Stimulated activated memory B cell treated with anti-CD40 and anti-IgM and Interleukin-4, amounts not matched to agents 10 μg/mL and 1 μg/mL and 100 μg/mL, for 72 hours (primary cell): ENCODE results near the gene EPB41L1.

Source experiments
- ATAC-seq: fragments of 150-1000 bp; cut with Tn5 transposase; 2 replicates; pipeline ENCODE4 v1.10.0; 2021
- H3K27ac Mint-ChIP-seq: one replicate; pipeline ENCODE4 v1.8.0; 2022; ENCODE audit warnings: mild to moderate bottlenecking, mixed read lengths
- H3K27me3 Mint-ChIP-seq: one replicate; pipeline ENCODE4 v1.8.0; 2022; ENCODE audit warnings: mixed read lengths
- H3K36me3 Mint-ChIP-seq: one replicate; pipeline ENCODE4 v1.8.0; 2022; ENCODE audit warnings: mixed read lengths
- H3K4me1 Mint-ChIP-seq: one replicate; pipeline ENCODE4 v1.8.0; 2022; ENCODE audit warnings: mixed read lengths
- H3K4me3 Mint-ChIP-seq: one replicate; pipeline ENCODE4 v1.8.0; 2022; ENCODE audit warnings: mild to moderate bottlenecking, moderate library complexity, mixed read lengths
- H3K9me3 Mint-ChIP-seq: one replicate; pipeline ENCODE4 v1.8.0; 2022; ENCODE audit warnings: mixed read lengths

The EPB41L1 gene

DNA sequence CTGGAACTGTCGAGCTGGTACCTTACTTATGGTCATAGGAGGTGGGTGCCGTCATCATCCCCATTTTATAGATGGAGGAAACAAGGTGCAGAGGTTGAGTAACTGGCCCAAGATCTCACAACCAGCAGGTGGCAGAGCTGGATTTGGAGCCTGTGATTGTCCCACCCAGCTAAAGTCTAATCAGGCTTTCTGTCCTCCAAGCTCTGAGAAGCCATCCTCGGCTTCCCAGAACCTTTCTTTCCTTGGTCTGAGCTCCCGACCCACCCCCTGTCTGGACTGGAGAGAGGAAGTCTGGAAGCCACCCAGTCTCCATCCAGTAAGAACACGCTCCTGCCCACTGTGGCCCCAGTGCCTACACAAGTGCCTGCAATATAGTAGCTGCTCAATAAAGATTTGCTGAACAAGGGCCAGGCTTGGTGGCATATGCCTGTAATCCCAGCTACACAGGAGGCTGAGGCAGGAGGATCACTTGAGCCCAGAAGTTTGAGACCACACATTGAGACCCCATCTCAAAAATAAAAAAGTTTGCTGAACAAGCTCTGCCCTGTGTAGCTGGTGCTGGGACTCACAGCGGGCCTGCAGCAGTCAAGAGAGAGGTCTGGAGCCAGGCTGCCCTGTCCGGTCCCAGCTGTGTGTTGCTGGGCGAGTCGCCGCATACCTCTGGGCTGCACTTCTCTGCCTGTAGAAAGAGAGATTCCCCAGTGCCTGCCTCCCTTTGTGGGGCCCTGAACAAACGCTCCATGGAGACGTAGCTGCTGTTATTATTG is 119.1 kb downstream of the EPB41L1 start:
- no peaks in the 10 kb centered on the region for H3K9me3 Mint-ChIP-seq
- peaks cover 49% of the 10 kb centered on the region for H3K27me3 Mint-ChIP-seq

DNA sequence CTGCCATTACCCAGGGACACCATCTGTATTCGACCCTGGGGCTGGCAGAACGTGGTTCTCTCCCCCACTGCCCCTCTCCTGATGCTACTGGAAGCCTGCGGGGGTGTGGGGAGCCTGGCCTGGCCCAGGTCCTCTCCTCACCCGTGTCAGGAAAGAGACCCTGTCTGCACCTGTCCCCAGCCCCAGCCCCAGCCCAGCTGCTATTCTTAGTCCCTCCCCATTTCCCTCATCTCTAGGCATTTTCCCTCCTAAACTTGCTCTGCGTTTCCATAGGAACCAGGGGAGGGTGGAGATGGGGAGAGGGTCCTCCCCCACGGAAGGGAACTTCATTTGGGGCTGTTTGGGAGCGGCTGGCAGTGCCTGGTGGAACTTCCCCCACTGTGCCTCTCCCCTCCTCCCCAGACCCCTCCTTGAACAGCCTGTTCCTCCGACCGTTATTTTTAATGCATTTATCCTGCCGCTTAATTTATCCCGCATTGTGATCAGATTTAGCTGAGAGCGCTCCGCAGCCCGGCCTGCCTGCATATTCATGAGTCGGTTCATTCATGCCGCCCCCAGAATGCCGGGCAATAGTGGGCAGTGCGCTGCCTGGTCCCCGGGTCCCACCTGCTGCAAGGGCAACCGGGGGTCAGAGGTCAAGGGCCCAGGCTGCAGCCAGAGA is 119.8 kb downstream of the EPB41L1 start:
- Mint-ChIP-seq H3K27ac (no peak overlapping the region), H3K4me1 (no peaks in the 10 kb centered on the region), H3K27me3 (peaks cover 49% of the 10 kb centered on the region), H3K36me3 (no peaks in the 10 kb centered on the region), H3K9me3 (no peaks in the 10 kb centered on the region), H3K4me3 (no peak overlapping the region)
- ATAC-seq = no peak

More for the DNA sequence above, 119.1 kb downstream of the EPB41L1 start:
- Mint-ChIP-seq H3K27ac (no peak overlapping the region), H3K4me3 (no peak overlapping the region), H3K36me3 (no peaks in the 10 kb centered on the region), H3K4me1 (no peaks in the 10 kb centered on the region)
- ATAC-seq = no peak

DNA sequence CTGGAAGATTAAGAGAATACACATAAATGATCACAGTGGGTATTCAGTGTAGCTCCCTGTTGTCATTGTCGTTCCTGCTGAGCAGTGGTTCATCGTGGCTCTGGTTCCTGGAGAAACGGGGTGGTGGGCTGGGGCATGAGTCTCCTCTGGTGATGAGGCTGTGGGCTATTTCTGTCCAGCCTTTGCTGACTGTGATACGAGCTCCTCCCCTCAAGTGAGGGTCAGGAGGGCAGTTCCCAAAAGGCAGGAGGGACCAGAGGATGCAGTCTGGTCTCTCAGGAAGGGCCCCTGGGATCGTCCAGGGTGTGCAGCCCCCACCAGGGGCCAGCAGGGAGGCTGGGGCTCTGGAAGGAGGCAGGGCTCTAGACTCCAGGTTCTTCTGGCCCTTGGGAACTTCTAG is 120.5 kb downstream of the EPB41L1 start:
- no peak overlapping the region for H3K4me3 Mint-ChIP-seq
- no peaks in the 10 kb centered on the region for H3K4me1 Mint-ChIP-seq
- H3K9me3 Mint-ChIP-seq = no peaks in the 10 kb centered on the region
- H3K36me3 Mint-ChIP-seq = no peaks in the 10 kb centered on the region
- no peak overlapping the region for H3K27ac Mint-ChIP-seq
- ATAC-seq = no peak
- peaks cover 50% of the 10 kb centered on the region for H3K27me3 Mint-ChIP-seq

DNA sequence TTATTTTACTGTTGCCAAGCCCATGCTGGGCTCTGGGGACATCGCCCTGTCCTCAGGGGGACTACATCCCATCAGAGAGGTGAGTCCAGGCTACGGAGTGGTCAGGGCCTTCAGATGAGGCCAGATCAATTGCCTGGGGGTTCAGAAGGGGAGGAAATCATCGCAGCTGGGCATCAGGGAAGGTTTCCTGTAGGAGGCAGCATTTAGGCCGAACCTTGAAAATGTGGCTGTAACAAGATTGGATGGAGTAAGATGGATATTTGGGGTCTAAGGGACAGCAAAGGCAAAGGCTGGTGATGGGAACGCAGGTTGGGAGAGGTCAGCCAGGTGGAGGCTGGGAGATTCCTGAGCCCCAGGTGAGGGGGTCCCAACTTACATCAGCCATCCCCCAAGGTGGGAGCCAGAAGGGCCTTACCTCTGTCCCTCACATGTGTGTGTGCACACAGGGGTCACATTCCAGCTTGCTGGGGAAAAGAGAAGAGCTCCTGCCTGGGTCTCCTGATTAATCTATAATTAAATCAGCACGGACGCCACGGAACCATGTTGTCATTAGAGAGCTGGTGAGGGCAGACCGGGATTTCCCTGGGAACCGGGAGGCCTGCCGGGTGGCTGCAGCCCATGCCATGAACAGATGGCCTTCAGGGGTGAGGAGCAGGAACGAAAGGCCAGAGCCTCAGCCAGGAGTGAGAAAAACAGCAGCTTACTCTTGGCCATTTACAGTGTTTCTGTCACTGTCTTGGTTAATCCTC is 121.1 kb downstream of the EPB41L1 start:
- Mint-ChIP-seq H3K27me3 (peaks cover 56% of the 10 kb centered on the region), H3K4me1 (no peaks in the 10 kb centered on the region), H3K27ac (no peak overlapping the region), H3K36me3 (no peaks in the 10 kb centered on the region), H3K4me3 (no peak overlapping the region), H3K9me3 (no peaks in the 10 kb centered on the region)
- no peak for ATAC-seq

DNA sequence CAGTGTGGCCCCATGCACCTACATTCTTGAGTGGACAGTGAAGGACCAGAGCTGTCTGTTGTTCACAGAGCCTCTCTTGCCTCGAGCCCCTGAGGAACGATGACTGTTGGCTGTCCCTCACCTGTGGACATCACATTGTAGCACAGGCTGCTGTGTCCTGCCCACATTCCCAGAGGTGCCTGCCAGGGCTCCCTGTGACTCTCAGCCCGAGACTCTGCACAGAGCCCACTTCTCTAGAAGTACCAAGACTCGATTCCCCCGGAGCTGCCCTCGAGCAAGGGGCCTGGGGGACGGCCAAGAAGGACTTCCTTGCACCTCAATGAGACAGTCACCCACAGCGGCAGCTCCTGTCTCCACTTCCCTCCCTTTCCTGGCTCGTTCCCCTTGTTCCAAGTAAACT is 123.0 kb downstream of the EPB41L1 start:
- Mint-ChIP-seq H3K4me1 (no peaks in the 10 kb centered on the region), H3K36me3 (no peaks in the 10 kb centered on the region), H3K9me3 (no peaks in the 10 kb centered on the region), H3K4me3 (no peak overlapping the region), H3K27me3 (peaks cover 72% of the 10 kb centered on the region), H3K27ac (no peak overlapping the region)
- no peak for ATAC-seq

DNA sequence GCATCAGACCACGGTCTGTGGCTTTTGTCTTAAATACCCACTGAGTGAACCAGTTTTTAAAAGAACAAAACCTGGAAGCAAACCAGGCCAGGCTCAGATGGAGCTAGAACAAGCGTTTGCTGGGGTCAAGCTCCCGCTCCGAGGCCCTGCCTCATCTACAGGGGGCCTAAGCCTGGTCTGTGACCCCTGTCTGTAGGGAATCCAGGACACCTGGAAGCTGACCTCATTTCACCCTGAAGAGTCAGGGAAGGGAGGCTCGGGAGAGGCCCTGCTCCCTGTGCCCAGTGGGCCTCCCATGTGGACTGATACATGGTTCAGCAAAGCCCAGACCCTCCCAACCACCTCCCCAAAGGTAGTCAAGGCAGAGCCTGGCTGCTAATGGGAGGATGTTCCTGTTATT is 124.8 kb downstream of the EPB41L1 start:
- Mint-ChIP-seq H3K4me3 (no peak overlapping the region), H3K4me1 (no peaks in the 10 kb centered on the region), H3K9me3 (no peaks in the 10 kb centered on the region), H3K36me3 (no peaks in the 10 kb centered on the region), H3K27ac (no peak overlapping the region), H3K27me3 (peaks cover 62% of the 10 kb centered on the region)
- no peak for ATAC-seq

DNA sequence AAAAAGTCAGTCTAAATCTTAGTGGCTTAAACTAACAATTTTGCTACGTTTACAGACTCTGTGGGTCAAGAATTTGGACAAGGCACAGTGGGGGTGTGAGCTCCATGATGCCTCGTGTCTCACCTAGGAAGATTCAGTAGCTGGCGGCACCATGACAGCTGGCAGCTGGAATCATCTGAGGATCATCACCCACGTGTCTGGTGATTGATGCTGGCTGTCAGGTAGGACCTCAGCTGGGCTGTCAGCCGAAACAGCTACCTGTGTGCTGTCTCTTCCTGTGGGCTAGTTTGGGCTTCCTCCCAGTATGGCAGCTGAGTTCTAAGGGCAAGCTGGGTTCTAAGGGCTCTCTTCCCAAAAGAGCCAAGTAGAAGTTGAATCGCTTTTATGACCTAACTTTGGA is 125.2 kb downstream of the EPB41L1 start:
- H3K4me3 Mint-ChIP-seq = no peak overlapping the region
- H3K27ac Mint-ChIP-seq = no peak overlapping the region
- no peaks in the 10 kb centered on the region for H3K4me1 Mint-ChIP-seq
- no peak for ATAC-seq
- H3K36me3 Mint-ChIP-seq = no peaks in the 10 kb centered on the region
- peaks cover 57% of the 10 kb centered on the region for H3K27me3 Mint-ChIP-seq
- no peaks in the 10 kb centered on the region for H3K9me3 Mint-ChIP-seq

DNA sequence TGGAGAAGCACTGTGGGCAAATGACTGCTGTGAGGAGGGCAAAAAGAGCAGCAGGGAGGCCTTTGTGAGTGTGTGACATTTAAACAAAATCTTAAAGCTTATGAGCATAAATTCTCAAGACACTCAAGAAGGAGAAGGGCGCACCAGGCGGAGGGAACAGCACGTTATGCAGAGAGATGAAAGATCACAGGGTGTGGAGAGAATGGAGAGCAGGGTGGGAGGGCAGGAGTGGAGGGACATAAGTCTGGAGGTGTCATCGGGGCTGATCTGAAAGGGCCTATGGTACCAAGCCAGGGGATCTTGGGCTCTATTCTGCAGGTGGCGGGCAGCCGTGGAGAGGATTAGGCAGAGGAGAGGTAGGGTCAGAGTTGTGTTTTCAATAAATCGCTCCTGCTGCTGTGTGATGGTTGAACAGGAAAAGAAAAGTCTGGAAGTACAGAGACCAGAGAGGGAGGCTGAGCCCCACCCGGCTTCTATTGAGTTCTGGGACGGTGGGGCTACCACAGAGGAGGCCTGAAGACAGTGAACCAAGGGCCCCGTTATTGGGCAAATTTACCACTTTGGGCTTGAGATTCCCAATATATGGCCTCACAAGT is 127.3 kb downstream of the EPB41L1 start:
- H3K9me3 Mint-ChIP-seq = no peaks in the 10 kb centered on the region

More for the DNA sequence above, 127.3 kb downstream of the EPB41L1 start:
- H3K27ac Mint-ChIP-seq = no peak overlapping the region
- H3K27me3 Mint-ChIP-seq = peaks cover 47% of the 10 kb centered on the region
- no peaks in the 10 kb centered on the region for H3K4me1 Mint-ChIP-seq
- no peak for ATAC-seq
- no peaks in the 10 kb centered on the region for H3K36me3 Mint-ChIP-seq
- H3K4me3 Mint-ChIP-seq = no peak overlapping the region
